Ishikawa (cell line): Measurements from ENCODE around the gene RAD50.

ENCODE experiments used
- CEBPB ChIP-seq: IDR thresholded peaks from 2 replicates; pipeline ENCODE4 v1.6.1; 2012
- CREB1 ChIP-seq: IDR thresholded peaks from 2 replicates; pipeline ENCODE4 v1.6.1; 2012; ENCODE audit warnings: low read depth
- EGR1 ChIP-seq: IDR thresholded peaks from 2 replicates; pipeline ENCODE4 v1.6.1; 2012
- EP300 ChIP-seq: IDR thresholded peaks from 2 replicates; pipeline ENCODE4 v1.6.1; 2012; ENCODE audit warnings: borderline replicate concordance
- NFIC ChIP-seq: IDR thresholded peaks from 2 replicates; pipeline ENCODE4 v1.6.1; 2012
- RAD21 ChIP-seq: IDR thresholded peaks from 2 replicates; pipeline ENCODE4 v1.6.1; 2012; ENCODE audit warnings: low read depth
- TAF1 ChIP-seq: IDR thresholded peaks from 2 replicates; pipeline ENCODE4 v1.6.1; 2012; ENCODE audit warnings: low read depth, mild to moderate bottlenecking
- TCF12 ChIP-seq: IDR thresholded peaks from 2 replicates; pipeline ENCODE4 v1.6.1; 2012; ENCODE audit warnings: low read depth
- TEAD4 ChIP-seq: IDR thresholded peaks from 2 replicates; pipeline ENCODE4 v1.6.1; 2012
- YY1 ChIP-seq: IDR thresholded peaks from 2 replicates; pipeline ENCODE4 v1.6.1; 2012; ENCODE audit warnings: low read depth
- ZBTB7A ChIP-seq: IDR thresholded peaks from 2 replicates; pipeline ENCODE4 v1.6.1; 2012; ENCODE audit warnings: low read depth
- TF ChIP-seq, protein P1 (sequence below): IDR thresholded peaks from 2 replicates; pipeline ENCODE4 v1.6.1; 2012
- TF ChIP-seq, protein P2 (sequence below): IDR thresholded peaks from 2 replicates; pipeline ENCODE4 v1.6.1; 2012
- TF ChIP-seq, protein P3 (sequence below): IDR thresholded peaks from 2 replicates; pipeline ENCODE4 v1.6.1; 2012; ENCODE audit warnings: low read depth, mild to moderate bottlenecking

DNA sequence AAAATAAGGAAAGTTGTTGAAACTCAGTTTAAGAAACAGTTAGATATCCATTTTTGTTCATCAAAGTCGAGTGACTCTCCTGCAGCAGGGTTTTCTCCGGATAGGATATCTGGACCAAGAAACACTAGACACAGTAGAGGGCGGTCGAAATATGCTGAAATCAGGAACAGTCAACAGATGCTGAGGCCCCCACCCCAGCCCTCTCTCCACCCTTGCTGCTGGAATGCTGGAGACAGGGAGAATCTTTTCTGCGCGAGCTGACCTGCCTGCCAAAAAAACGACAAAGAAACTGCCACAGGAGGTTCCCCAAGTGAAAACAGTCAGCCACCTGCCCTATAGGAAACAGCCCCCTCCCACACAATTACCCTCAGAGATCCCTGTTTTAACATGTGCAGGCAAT, 96.9 kb downstream of the RAD50 start:
- TF ChIP-seq TEAD4 (no peak), TAF1 (no peak), CEBPB (no peak), YY1 (no peak), NFIC (no peak), RAD21 (no peak), EP300 (no peak), ZBTB7A (no peak), TCF12 (no peak), EGR1 (no peak), CREB1 (no peak)
- TF ChIP-seq, protein P1, sequence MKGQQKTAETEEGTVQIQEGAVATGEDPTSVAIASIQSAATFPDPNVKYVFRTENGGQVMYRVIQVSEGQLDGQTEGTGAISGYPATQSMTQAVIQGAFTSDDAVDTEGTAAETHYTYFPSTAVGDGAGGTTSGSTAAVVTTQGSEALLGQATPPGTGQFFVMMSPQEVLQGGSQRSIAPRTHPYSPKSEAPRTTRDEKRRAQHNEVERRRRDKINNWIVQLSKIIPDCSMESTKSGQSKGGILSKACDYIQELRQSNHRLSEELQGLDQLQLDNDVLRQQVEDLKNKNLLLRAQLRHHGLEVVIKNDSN: no peak
- TF ChIP-seq, protein P2, sequence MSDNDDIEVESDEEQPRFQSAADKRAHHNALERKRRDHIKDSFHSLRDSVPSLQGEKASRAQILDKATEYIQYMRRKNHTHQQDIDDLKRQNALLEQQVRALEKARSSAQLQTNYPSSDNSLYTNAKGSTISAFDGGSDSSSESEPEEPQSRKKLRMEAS: no peak
- TF ChIP-seq, protein P3, sequence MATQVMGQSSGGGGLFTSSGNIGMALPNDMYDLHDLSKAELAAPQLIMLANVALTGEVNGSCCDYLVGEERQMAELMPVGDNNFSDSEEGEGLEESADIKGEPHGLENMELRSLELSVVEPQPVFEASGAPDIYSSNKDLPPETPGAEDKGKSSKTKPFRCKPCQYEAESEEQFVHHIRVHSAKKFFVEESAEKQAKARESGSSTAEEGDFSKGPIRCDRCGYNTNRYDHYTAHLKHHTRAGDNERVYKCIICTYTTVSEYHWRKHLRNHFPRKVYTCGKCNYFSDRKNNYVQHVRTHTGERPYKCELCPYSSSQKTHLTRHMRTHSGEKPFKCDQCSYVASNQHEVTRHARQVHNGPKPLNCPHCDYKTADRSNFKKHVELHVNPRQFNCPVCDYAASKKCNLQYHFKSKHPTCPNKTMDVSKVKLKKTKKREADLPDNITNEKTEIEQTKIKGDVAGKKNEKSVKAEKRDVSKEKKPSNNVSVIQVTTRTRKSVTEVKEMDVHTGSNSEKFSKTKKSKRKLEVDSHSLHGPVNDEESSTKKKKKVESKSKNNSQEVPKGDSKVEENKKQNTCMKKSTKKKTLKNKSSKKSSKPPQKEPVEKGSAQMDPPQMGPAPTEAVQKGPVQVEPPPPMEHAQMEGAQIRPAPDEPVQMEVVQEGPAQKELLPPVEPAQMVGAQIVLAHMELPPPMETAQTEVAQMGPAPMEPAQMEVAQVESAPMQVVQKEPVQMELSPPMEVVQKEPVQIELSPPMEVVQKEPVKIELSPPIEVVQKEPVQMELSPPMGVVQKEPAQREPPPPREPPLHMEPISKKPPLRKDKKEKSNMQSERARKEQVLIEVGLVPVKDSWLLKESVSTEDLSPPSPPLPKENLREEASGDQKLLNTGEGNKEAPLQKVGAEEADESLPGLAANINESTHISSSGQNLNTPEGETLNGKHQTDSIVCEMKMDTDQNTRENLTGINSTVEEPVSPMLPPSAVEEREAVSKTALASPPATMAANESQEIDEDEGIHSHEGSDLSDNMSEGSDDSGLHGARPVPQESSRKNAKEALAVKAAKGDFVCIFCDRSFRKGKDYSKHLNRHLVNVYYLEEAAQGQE: no peak
